Frontal cortex (tissue), 4 donors: ENCODE results near the gene CCPG1. TPM values are rescaled to one million over a fixed set of nuclear protein-coding genes. Genes with fewer than 3 reads are reported as not detected.

Experiments
- DNase-seq, 2 donors: peaks; one replicate each; pipeline ENCODE4 v3.0.0; 2012; ENCODE audit warnings: low spot score in 2 of 2
- FAIRE-seq: peaks from 2 replicates; lab custom pipeline; 2012; peaks lifted over from hg19 to GRCh38; lab: Jason Lieb, UNC
- total RNA-seq: library from RNA; depleted of rRNA; stranded (reverse); fragments of >200 nt; gene quantifications from one replicate; pipeline ENCODE4 v1.2.3, GENCODE V29; 2014
- donor health status: control.
- donor health status: control.
- donor health status: control.

CCPG1 gene
- total RNA-seq, 1 donor from 2014 or later = 30.2 TPM

- FAIRE-seq (no peak), DNase-seq (no peak)
Measured at GRCh38 chr15:55322467-55322866, 85.7 kb downstream of the CCPG1 start.

- DNase-seq (no peak), FAIRE-seq (no peak)
Measured at GRCh38 chr15:55320963-55321362, 87.2 kb downstream of the CCPG1 start.

DNA sequence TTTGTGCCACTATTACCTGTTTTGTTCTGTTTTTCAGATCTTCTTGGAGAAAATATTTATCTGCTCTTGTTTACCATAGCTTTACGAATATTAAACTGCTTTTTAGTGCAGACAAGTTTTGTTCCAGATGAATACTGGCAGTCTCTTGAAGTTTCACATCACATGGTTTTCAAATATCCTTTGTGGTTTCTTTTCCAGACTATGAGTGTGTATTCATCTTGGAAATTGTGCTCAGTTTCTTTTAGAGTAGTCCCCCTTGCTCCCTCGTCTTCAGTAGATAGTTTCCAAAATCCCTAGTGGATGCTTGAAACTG is 88.0 kb downstream of the CCPG1 start:
- DNase-seq (no peak), FAIRE-seq (no peak)

DNA sequence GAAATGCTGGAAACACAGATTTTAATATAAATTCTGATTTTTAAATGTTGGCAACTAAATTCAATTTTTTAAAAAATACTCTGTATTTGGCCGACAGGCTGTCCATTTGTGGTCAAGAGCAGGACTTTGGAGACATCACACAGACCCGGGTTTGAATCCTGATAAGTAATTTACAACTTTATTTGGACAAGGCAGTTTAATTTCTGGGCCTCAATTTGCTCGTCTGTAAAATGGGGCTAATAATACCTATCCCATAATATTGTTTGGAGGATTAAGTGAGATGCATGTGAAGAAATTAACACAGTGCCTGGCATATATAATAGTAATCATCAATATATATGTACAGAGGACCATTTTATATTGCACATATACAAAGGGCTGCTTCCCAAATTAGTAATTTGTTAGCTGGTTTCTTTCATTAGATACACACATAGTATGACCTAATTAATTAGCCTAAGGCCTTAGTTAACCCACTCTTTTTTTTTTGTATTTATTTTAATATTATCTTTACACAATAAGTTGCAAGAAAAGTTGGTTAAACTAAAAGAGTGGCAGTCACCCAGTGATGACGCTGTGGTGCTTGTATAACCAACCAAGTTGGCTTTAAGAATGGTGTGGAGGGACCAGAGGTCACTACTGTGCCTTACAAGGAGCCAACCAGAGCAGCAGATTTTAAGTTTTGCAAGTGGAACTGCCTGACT is 88.5 kb downstream of the CCPG1 start:
- FAIRE-seq = no peak
- DNase-seq = no peak

DNA sequence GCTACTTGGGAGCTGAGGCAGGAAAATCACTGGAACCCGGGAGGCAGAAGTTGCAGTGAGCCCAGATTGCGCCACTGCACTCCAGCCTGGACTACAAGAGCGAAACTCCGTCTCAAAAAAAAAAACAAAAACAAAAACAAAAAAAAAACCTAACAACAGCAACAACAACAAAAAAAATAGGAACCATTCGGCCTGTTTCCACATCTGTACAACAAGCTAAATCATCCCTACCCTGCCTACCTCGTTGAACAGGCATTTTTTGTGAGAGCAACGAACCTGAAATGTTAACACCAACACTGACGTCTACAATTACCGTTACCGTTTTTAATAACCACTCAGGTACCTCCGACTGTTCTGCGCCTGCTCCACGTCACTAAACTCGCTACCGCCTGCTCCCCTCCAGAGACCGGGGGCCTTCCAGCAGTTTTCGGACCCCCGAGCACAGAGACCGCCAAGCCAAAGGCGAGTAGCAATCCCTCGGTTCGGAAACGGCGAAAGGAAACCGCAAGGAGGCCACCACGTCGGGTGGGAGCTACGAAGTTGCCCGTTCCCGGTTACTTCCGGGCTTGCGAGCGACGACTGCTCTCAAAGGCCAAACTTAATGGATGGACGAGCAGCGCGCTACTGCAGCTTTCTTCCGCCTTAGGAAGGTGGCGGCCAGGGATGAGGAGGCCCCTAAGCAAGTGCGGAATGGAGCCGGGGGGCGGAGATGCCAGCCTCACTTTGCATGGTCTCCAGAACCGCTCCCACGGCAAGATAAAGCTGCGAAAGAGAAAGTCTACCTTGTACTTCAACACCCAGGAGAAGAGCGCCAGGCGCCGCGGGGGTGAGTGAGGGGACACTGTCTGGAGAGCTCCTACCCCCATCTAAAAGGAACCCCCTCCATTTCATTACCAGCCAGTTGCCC is 89.3 kb downstream of the CCPG1 start, which contains the start of the genes PIGB and PIGBOS1:
TSS of gene PIGB (plus strand) at position 635 of the 907 bp plus-strand sequence. CDS start at position 664, 29 bp downstream.
TSS of gene PIGBOS1 (minus strand) at position 536 of the 907 bp plus-strand sequence. CDS start 1,331 bp downstream, outside the sequence.
- DNase-seq = peak; percentile 56 to 77
- no peak for FAIRE-seq

Other genes starting within 250 kb of the CCPG1 start
- gene RSL24D1, start 211.4 kb downstream of the CCPG1 start, total RNA-seq = 178 TPM
- 8.2 TPM for gene RAB27A, start 118.5 kb downstream of the CCPG1 start, total RNA-seq
- 7.7 TPM for gene PIGBOS1, start 89.2 kb downstream of the CCPG1 start, total RNA-seq
- gene PIGB, start 89.1 kb downstream of the CCPG1 start, total RNA-seq = 6.1 TPM
- 3.7 TPM for gene PIERCE2, start 136 bp upstream of the CCPG1 start, total RNA-seq
- gene DNAAF4, start 99.9 kb upstream of the CCPG1 start, total RNA-seq = 6.5 TPM
- gene PYGO1, start 180.0 kb upstream of the CCPG1 start, total RNA-seq = 45.2 TPM